K562 (cell line): ENCODE results near the gene SH3YL1. TPM values are rescaled to one million over a fixed set of nuclear protein-coding genes. Genes with fewer than 3 reads are reported as not detected.

Experiments
- ATAC-seq: fragments of 200-7000 bp; cut with Tn5 transposase; 3 replicates; pipeline ENCODE4 v1.9.1; 2020; ENCODE audit warnings: moderate library complexity
- BruUV-seq: library from RNA; stranded (reverse); fragments of 400-500 nt; replicated peaks from 2 replicates; lab custom pipeline; 2021; lab: Mats Ljungman, UMichigan
- CTCF ChIA-PET: fragments of 300-600 bp; formaldehyde crosslinking; extraction: SDS; loops from one replicate; lab custom pipeline; 2021; ENCODE audit warnings: low intra/inter-chr PET ratio; lab: Yijun Ruan, JAX
- POLR2A ChIA-PET: fragments of 300-600, 350-650 bp; sonication (Branson Sonifier 250); formaldehyde crosslinking; extraction: SDS; loops from one replicate; lab custom pipeline; 2021; ENCODE audit warnings: antibody characterized with exemption, inconsistent platforms; lab: Yijun Ruan, JAX
- DNase-seq, 4 experiments: peaks; one replicate each; pipeline versions ENCODE4 v3.0.0 to v3.0.0-alpha.2; 2011 to 2018; ENCODE audit warnings: low spot score in 3 of 4, mixed read lengths in 3 of 4; ENCODE audit errors: extremely low read depth in 1 of 4
- FAIRE-seq: peaks from 2 replicates; lab custom pipeline; 2011; peaks lifted over from hg19 to GRCh38; lab: Jason Lieb, UNC
- H2AFZ ChIP-seq: 2 replicates; pipeline ENCODE4 v1.6.0; 2011; ENCODE audit warnings: low read depth, low read length, control low read depth, inconsistent platforms
- H3K27ac ChIP-seq: fragments of 200-600 bp; 3 replicates; pipeline ENCODE4 v1.8.0; 2011; ENCODE audit warnings: low read depth, mild to moderate bottlenecking, control low read depth, inconsistent platforms, low read length, moderate library complexity, mixed read lengths; ENCODE audit errors: extremely low read depth
- H3K27me3 ChIP-seq, 2 experiments: fragments of 300-600 bp in 1 of 2; 2 replicates in 1 of 2; 3 replicates in 1 of 2; pipeline versions ENCODE4 v1.6.0 to v1.8.0; 2011; ENCODE audit warnings: inconsistent platforms in 2 of 2, low read length in 2 of 2, mild to moderate bottlenecking in 1 of 2, mixed read lengths in 1 of 2, moderate library complexity in 1 of 2; ENCODE audit not compliant: control insufficient read depth in 2 of 2, insufficient read depth in 2 of 2
- H3K36me3 ChIP-seq: fragments of 300-600 bp; 3 replicates; pipeline ENCODE4 v1.8.0; 2011; ENCODE audit warnings: mild to moderate bottlenecking, low read length, inconsistent platforms; ENCODE audit not compliant: control insufficient read depth, insufficient read depth
- H3K4me1 ChIP-seq, 2 experiments: fragments of 200-600 bp in 1 of 2; replicated peaks in 1 of 2; 2 replicates in 1 of 2; 3 replicates in 1 of 2; pipeline versions ENCODE4 v1.5.1 to v1.8.0; 2011; ENCODE audit warnings: inconsistent platforms in 2 of 2, low read length in 2 of 2, mild to moderate bottlenecking in 1 of 2, mixed read lengths in 1 of 2, moderate library complexity in 1 of 2; ENCODE audit not compliant: control insufficient read depth in 2 of 2, insufficient read depth in 2 of 2
- H3K4me2 ChIP-seq: 2 replicates; pipeline ENCODE4 v1.6.1; 2011; ENCODE audit warnings: low read length, control low read depth, inconsistent platforms, mixed read lengths; ENCODE audit not compliant: insufficient read depth
- H3K4me3 ChIP-seq: fragments of 200-600 bp; sonication (generic), shearing (Covaris generic); 2 replicates; pipeline ENCODE4 v1.5.1; 2016; ENCODE audit warnings: control low read depth, inconsistent platforms
- H3K79me2 ChIP-seq: fragments of 200-600 bp; 3 replicates; pipeline ENCODE4 v1.8.0; 2011; ENCODE audit warnings: low read length, inconsistent platforms; ENCODE audit not compliant: control insufficient read depth, insufficient read depth
- H3K9ac ChIP-seq, 2 experiments: 2 replicates each; pipeline versions ENCODE4 v1.6.0 to v1.6.1; 2011; ENCODE audit warnings: low read depth in 2 of 2, low read length in 2 of 2, control low read depth in 1 of 2, inconsistent platforms in 1 of 2, mild to moderate bottlenecking in 1 of 2, mixed read lengths in 1 of 2; ENCODE audit not compliant: insufficient read depth in 1 of 2
- H3K9me1 ChIP-seq: one replicate; pipeline ENCODE4 v1.6.0; 2011; ENCODE audit warnings: inconsistent platforms, mild to moderate bottlenecking, low read length, moderate library complexity; ENCODE audit not compliant: control insufficient read depth, insufficient read depth
- H3K9me3 ChIP-seq: replicated peaks from 2 replicates; pipeline ENCODE4 v1.5.1; 2011; ENCODE audit warnings: low read depth, low read length, inconsistent platforms; ENCODE audit not compliant: control insufficient read depth, insufficient read depth
- H4K20me1 ChIP-seq: replicated peaks from 2 replicates; pipeline ENCODE4 v1.6.1; 2011; ENCODE audit warnings: low read length, inconsistent platforms, mixed read lengths; ENCODE audit not compliant: control insufficient read depth, insufficient read depth
- GATAD2B ChIP-seq: fragments of 450-650 bp; IDR thresholded peaks from 2 replicates; pipeline ENCODE4 v1.6.1; 2017; ENCODE audit warnings: mild to moderate bottlenecking, borderline replicate concordance
- MEF2D ChIP-seq: conservative IDR thresholded peaks from 2 replicates; pipeline ENCODE4 v1.6.1; 2016; ENCODE audit warnings: low read depth, missing genetic modification characterization, missing compliant biosample characterization
- SIN3A ChIP-seq, 2 experiments: fragments of 150-350 bp in 1 of 2; IDR thresholded peaks; 2 replicates each; pipeline ENCODE4 v1.6.1; 2011 to 2016; ENCODE audit warnings: borderline replicate concordance in 2 of 2, low read depth in 2 of 2, low read length in 2 of 2, mild to moderate bottlenecking in 2 of 2, moderate library complexity in 2 of 2; ENCODE audit not compliant: control insufficient read depth in 1 of 2
- TGIF2 ChIP-seq: sonication (generic); formaldehyde crosslinking; IDR thresholded peaks from 2 replicates; pipeline ENCODE4 v1.8.1; 2022; ENCODE audit warnings: mild to moderate bottlenecking, missing genetic modification reagents, moderate library complexity
- WGBS: fragments of 100-300 bp; shearing (Covaris generic); methylation state at CpG from one replicate; pipeline ENCODE4 v1.1.6; 2016; ENCODE audit warnings: low coverage, mixed read lengths; ENCODE audit not compliant: insufficient coverage; ENCODE audit errors: missing lambda C conversion rate; 5-methylcytosine and 5-hydroxymethylcytosine counted together
- in situ Hi-C: fragments of 300-500 bp; cut with MboI; formaldehyde crosslinking; loops from 4 replicates; pipeline ENCODE4 v1.15.0; 2018; ENCODE audit warnings: inconsistent platforms, mixed read lengths
- intact Hi-C: fragments of 100-400 bp; cut with micrococcal nuclease; formaldehyde crosslinking; loops from 2 replicates; pipeline ENCODE4 v1.14.2; 2022
- polyA plus RNA-seq, 8 experiments: library from polyadenylated mRNA; depleted of rRNA in 4 of 8; stranded (reverse) in 5 of 8; unstranded in 3 of 8; fragments of >200 nt; fragmentation: Nextera tagmentation in 2 of 8; fragmentation: Illumina TruSeq in 1 of 8; extraction: Ambion mirVana in 2 of 8; extraction: Trizol in 1 of 8; gene quantifications; 2 replicates each; pipeline versions ENCODE4 v1.2.1 to v1.2.3, GENCODE V29; 2011 to 2014; ENCODE audit warnings: inconsistent platforms in 1 of 8, missing spikeins in 1 of 8
- total RNA-seq, 7 experiments: library from RNA; depleted of rRNA in 6 of 7; stranded (reverse); fragments of >200 nt in 6 of 7; fragmentation: Illumina TruSeq in 2 of 7; extraction: Trizol in 2 of 7; gene quantifications; 2 replicates each; pipeline versions ENCODE4 v1.2.1 to v1.2.3, GENCODE V29; 2011 to 2021; ENCODE audit warnings: low replicate concordance in 1 of 7
- TF ChIP-seq, protein P1 (sequence below): fragments of 200-600 bp; sonication (generic); IDR thresholded peaks from one replicate; pipeline ENCODE4 v1.6.1; 2012; ENCODE audit warnings: mild to moderate bottlenecking, low read depth, low read length, inconsistent platforms
- TF ChIP-seq, protein P2 (sequence below): fragments of 250-450 bp; sonication (Bioruptor Pico); IDR thresholded peaks from 2 replicates; pipeline ENCODE4 v1.5.0; 2020; ENCODE audit warnings: mild to moderate bottlenecking

SH3YL1 gene
- total and polyA plus RNA-seq, 9 of the 15 experiments (the other 6 are each of a cell fraction or from before 2014, with no cell fraction given): 3.9 to 7.8 (median 5.3) TPM

DNA sequence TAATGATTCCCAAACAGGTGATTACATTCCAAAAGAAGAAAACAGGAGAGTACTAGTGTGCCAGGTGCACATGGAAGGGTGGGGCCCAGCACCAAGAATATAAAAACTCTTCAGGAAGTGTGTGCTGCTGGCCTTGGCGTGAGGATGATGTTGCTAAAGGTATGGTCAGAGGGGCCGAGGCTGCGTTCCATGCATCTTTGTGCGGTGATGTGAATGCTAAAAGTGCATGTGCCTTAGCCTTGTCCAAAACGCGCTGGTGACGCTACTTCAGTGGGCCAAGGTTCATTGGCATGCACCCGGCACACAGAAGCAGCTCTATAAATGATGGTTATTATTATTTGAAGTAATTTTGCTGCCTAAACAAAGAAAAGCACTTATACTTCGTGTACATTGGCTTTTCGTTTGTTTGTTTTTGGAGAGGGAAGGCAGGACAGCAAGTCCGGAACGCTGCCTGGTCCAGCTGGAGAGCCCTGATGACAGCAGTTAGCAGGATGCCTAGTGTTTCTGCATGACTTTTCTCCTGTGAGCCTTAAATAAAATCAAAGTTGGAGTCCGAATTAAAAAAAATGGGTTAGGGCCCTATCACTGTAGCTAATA is 21.2 kb upstream of the SH3YL1 start:
- Histone ChIP-seq H3K27me3 (no peaks in the 10 kb centered on the region), H3K27ac (no peak overlapping the region), H3K4me3 (no peak overlapping the region), H3K4me1 (peaks cover 0 to 10% of the 10 kb centered on the region in 2 experiments; a peak in 3 of 5 replicates), H3K9ac (no peak overlapping the region), H4K20me1 (no peaks in the 10 kb centered on the region), H2AFZ (no peak overlapping the region), H3K36me3 (peaks cover 24% of the 10 kb centered on the region), H3K4me2 (no peak overlapping the region), H3K9me3 (no peaks in the 10 kb centered on the region), H3K79me2 (no peaks in the 10 kb centered on the region), H3K9me1 (no peaks in the 10 kb centered on the region)
- ChIA-PET CTCF (no interaction called here), POLR2A (interaction anchor here (2.3 kb wide), 1 partner anchor 11 kb away, joined by 7 read pairs; no protein-coding TSS in a partner anchor)
- ATAC-seq (no peak), FAIRE-seq (no peak), DNase-seq (no peak)
- BruUV-seq: no TSS peak
- 81% methylated on average over 13 of the region's 13 CpGs for WGBS
- intact Hi-C loops: no loop called here
- in situ Hi-C loops: no loop called here
- TF ChIP-seq, protein P1, sequence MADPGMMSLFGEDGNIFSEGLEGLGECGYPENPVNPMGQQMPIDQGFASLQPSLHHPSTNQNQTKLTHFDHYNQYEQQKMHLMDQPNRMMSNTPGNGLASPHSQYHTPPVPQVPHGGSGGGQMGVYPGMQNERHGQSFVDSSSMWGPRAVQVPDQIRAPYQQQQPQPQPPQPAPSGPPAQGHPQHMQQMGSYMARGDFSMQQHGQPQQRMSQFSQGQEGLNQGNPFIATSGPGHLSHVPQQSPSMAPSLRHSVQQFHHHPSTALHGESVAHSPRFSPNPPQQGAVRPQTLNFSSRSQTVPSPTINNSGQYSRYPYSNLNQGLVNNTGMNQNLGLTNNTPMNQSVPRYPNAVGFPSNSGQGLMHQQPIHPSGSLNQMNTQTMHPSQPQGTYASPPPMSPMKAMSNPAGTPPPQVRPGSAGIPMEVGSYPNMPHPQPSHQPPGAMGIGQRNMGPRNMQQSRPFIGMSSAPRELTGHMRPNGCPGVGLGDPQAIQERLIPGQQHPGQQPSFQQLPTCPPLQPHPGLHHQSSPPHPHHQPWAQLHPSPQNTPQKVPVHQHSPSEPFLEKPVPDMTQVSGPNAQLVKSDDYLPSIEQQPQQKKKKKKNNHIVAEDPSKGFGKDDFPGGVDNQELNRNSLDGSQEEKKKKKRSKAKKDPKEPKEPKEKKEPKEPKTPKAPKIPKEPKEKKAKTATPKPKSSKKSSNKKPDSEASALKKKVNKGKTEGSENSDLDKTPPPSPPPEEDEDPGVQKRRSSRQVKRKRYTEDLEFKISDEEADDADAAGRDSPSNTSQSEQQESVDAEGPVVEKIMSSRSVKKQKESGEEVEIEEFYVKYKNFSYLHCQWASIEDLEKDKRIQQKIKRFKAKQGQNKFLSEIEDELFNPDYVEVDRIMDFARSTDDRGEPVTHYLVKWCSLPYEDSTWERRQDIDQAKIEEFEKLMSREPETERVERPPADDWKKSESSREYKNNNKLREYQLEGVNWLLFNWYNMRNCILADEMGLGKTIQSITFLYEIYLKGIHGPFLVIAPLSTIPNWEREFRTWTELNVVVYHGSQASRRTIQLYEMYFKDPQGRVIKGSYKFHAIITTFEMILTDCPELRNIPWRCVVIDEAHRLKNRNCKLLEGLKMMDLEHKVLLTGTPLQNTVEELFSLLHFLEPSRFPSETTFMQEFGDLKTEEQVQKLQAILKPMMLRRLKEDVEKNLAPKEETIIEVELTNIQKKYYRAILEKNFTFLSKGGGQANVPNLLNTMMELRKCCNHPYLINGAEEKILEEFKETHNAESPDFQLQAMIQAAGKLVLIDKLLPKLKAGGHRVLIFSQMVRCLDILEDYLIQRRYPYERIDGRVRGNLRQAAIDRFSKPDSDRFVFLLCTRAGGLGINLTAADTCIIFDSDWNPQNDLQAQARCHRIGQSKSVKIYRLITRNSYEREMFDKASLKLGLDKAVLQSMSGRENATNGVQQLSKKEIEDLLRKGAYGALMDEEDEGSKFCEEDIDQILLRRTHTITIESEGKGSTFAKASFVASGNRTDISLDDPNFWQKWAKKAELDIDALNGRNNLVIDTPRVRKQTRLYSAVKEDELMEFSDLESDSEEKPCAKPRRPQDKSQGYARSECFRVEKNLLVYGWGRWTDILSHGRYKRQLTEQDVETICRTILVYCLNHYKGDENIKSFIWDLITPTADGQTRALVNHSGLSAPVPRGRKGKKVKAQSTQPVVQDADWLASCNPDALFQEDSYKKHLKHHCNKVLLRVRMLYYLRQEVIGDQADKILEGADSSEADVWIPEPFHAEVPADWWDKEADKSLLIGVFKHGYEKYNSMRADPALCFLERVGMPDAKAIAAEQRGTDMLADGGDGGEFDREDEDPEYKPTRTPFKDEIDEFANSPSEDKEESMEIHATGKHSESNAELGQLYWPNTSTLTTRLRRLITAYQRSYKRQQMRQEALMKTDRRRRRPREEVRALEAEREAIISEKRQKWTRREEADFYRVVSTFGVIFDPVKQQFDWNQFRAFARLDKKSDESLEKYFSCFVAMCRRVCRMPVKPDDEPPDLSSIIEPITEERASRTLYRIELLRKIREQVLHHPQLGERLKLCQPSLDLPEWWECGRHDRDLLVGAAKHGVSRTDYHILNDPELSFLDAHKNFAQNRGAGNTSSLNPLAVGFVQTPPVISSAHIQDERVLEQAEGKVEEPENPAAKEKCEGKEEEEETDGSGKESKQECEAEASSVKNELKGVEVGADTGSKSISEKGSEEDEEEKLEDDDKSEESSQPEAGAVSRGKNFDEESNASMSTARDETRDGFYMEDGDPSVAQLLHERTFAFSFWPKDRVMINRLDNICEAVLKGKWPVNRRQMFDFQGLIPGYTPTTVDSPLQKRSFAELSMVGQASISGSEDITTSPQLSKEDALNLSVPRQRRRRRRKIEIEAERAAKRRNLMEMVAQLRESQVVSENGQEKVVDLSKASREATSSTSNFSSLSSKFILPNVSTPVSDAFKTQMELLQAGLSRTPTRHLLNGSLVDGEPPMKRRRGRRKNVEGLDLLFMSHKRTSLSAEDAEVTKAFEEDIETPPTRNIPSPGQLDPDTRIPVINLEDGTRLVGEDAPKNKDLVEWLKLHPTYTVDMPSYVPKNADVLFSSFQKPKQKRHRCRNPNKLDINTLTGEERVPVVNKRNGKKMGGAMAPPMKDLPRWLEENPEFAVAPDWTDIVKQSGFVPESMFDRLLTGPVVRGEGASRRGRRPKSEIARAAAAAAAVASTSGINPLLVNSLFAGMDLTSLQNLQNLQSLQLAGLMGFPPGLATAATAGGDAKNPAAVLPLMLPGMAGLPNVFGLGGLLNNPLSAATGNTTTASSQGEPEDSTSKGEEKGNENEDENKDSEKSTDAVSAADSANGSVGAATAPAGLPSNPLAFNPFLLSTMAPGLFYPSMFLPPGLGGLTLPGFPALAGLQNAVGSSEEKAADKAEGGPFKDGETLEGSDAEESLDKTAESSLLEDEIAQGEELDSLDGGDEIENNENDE: no peak
- no peak for TF ChIP-seq SIN3A (IDR thresholded peaks at IDR 0.05; ENCODE audit: borderline replicate concordance in 2 of 2, control insufficient read depth in 1 of 2, low read depth in 2 of 2, low read length in 2 of 2)
- no peak for TF ChIP-seq MEF2D
- TF ChIP-seq GATAD2B: no peak
- TF ChIP-seq TGIF2 (CRISPR knock-in tag): no peak
- TF ChIP-seq, protein P2, sequence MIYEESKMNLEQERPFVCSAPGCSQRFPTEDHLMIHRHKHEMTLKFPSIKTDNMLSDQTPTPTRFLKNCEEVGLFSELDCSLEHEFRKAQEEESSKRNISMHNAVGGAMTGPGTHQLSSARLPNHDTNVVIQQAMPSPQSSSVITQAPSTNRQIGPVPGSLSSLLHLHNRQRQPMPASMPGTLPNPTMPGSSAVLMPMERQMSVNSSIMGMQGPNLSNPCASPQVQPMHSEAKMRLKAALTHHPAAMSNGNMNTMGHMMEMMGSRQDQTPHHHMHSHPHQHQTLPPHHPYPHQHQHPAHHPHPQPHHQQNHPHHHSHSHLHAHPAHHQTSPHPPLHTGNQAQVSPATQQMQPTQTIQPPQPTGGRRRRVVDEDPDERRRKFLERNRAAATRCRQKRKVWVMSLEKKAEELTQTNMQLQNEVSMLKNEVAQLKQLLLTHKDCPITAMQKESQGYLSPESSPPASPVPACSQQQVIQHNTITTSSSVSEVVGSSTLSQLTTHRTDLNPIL (CRISPR knock-in tag): no peak
